Brain pericyte (primary cell): ENCODE results near the gene ABCC6.
"Not testable (repeated sequence)": the region's sequence is repeated elsewhere in the genome, so short reads cannot be mapped to it uniquely, and the experiment has no call there.

Source experiments
- DNase-seq: peaks from one replicate; pipeline ENCODE4 v3.0.0-alpha.2; 2012; ENCODE audit warnings: low read depth, low spot score

Gene ABCC6

GRCh38 chr16:16222850-16223661 lies at the start of gene ABCC6:
Gene ABCC6, minus strand, starts transcription at chr16:16223494. Its CDS starts 60 bp downstream, at chr16:16223434.
- DNase-seq = not testable (repeated sequence)

DNA sequence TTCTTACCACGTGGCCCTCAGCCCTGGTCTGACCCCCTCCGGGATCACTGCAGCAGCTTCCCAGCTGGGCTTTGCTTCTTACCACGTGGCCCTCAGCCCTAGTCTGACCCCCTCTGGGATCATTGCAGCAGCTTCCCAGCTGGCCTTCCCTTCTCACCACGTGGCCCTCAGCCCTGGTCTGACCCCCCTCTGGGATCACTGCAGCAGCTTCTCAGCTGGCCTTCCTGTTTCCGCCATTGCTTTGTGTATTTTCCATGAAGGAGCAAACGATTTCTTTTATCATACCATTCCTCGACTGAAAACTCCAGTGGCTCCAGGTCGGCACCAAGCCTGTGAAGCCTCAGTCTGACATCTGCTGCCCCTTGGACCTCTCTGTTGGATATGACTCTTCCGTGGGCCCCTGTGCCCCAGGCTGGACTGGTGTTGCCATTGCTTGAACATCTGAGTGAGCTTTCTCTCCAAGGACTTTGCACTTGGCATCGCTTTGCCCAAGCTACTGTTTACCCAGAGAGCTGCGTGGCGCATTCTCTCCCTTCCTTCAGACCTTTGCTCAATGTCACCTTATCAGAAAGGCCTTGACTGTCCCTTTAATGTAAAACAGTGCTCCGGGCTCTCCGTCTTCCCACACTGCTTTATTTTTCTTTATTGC lies 49.4 kb upstream of the ABCC6 start:
- DNase-seq = not testable (repeated sequence)

DNA sequence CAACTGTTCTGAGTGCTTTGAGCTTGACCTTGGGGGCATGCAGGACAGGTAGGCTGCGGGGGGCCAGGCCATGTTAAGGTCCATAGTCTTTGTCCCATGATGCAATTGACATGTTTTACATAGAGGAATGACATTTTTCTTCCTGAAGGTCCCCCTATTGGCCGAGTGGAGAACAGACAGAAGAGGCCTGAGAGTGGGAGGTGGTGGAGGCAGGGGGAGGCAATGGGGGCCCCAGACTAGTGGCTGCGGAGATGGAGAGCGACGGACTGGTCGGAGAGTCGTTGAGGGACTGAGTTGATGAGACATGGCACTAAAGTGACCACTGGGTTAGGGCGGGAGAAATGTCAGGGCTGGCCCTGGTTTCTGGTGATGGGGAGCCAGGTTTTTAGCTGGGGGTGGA lies 48.4 kb upstream of the ABCC6 start:
- DNase-seq = not testable (repeated sequence)

DNA sequence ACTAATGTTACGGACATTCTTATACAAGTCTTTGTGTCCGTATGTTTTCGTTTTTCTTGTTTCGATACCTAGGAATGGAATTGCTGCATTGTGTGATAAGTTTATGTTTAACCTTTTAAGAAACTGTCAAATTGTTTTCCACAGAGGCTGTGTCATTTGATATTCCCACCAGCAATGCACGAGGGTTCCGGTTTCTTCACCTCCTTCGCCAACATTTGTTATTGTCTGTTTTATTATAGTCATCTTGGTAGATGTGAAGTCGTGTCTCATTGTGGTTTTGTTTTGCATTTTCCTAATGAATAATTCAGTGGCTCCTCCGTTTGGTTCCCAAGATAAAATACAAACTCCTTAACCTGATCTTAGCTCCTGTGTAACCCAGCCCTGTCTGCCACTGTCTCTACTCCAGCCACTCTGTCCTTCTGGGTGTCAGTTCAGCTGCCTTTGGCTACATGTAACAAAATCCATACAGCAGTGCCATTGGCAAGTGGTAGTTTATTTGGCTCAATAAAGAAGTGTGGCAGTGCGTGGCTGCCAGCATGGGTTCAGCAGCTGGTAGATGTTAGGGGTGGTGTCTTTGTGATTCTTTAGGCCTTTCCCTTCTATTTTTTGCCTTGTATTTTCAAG lies 45.0 kb upstream of the ABCC6 start:
- not testable (repeated sequence) for DNase-seq

- DNase-seq = not testable (repeated sequence)
Observed at GRCh38 chr16:16267708-16268107, 44.4 kb upstream of the ABCC6 start.

DNA sequence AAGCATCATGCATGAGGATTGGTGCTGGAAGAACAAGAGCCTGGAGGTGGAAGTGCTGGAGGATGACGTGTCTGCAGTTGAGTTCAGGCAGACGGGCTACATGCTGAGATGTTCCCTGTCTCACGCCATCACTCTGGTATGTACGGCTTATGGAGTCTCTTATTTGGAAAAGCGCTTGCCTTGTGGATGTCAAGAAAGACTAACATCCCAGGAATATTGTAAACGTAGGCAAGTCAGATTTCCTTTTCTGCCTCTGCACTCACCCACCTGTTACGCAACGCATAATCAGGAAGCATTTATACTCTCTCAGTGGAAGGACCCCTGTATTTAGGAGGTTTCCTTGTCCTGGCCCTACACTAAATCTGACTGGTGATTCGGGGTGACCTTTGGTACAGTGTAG lies 41.8 kb upstream of the ABCC6 start:
- DNase-seq = not testable (repeated sequence)

DNA sequence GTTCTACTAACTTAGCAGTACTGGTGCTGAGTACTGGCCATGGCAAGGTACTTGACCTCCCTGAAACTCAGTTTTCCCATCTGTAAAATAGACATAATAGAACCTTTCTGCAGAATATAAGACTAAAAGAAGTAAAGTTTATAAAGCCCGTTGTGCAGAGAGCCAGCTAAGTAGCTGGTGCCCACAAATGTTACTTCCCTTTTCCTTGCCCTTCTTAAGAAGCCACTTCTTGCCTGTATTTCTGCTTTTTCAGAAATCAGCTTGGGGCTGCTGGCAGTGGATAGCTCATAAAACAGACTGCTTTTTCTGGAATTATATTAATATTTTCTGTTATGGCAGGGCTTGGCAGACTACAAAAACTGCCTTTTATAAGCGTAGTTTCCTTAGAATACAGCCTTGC lies 40.7 kb upstream of the ABCC6 start:
- DNase-seq = not testable (repeated sequence)

- DNase-seq = not testable (repeated sequence)
Observed at GRCh38 chr16:16262954-16263555, 39.8 kb upstream of the ABCC6 start.

DNA sequence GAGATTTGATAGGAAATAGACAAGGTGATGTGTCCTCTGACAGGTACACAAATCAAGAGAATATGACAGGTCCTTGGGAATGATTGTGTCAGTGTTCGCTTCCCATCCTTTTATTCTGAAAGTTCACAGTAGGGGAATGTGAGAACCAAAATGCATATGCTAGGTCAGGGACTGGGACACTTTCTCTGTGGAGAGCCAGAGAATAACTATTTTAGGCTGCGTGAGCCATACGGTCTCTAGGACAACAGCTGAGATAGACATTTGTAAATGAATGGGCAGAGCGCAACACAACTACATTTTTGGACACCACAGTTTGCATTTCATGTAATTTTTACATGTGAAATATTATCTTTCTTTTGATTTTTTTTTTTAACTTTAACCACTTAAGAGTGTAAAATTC lies 36.7 kb upstream of the ABCC6 start:
- not testable (repeated sequence) for DNase-seq

DNA sequence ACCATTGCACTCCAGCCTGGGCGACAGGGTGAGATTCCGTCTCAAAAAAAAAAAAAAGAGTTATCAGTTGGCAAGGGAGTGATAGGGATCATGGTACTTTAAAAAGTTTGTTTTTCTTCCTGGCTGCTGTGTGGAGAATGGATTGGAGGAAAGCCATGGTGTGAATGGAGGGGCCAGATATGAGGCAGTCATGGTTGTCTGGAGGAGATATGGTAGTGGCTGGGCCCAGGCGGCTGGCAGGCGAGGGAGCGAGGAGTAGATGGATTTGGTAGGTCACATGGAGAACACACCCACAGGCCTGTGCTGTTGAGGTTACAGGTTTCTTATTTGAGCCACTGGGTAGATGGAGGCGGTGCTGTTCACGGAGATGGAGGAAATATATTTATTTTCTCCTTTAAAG lies 35.5 kb upstream of the ABCC6 start:
- not testable (repeated sequence) for DNase-seq

DNA sequence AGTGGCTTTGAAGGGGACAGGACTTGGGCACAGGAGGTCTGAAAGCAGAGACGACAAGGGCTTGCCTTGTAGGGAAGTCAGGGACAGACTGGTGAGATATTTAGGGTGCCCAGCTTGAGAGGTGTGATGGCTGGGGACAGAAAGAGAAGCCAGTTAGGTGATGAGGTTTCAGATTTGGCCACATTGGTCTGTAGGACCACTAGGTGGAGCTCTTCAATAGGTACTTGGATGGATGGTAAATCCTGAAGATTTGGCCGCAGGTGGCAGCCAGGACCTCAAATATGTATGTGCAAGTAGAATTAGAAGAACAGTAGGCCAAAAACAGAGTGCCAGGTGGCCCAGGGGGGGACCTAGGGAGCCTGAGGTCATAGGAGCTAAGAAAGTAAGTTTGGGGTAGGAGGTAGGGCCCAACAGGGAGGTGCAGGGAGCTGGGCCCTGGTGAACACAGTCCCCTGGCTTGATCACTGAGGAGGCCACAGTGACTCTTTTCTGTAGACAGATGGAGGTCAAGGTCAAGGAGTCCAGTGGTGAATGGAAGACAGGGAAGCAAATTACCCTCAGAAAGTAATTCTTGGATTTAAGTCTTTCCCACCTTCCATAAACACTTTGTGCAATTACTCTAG lies 34.1 kb upstream of the ABCC6 start:
- DNase-seq = not testable (repeated sequence)

GRCh38 chr16:16252377-16252776 lies 29.1 kb upstream of the ABCC6 start:
- not testable (repeated sequence) for DNase-seq

DNA sequence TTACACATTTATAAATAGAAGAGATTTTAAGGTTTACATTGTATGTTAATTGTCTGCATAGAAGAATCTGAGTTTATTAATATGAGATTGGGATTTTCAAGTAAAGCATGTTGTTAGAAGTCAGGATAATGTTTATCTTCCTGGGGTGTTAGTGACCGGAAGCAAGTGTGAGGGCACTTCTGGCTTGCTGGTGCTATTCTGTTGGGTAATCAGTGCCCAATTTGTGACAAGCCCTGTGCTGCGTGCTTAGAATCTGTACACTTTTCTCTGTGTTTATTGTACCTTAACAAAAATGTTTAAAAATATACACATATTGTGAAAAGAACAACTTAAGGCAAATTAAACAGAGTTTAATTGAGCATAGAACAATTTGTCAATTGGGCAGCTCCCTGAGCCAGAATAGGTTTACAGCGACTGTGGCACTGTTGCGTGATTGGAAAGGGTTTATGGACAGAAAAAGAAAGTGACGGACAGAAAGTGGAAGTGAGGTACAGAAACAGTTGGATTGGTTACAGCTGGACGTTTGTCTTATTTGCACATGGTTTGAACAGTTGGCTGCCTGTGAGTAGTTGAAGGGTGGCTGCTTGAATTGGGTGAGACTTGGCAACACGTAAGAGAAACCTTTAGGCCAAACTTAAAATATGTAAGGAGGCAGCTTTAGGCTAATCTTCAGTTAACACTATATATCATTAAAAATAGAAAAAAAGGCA lies 26.5 kb upstream of the ABCC6 start:
- not testable (repeated sequence) for DNase-seq

- not testable (repeated sequence) for DNase-seq
Observed at GRCh38 chr16:16247439-16247838, 24.1 kb upstream of the ABCC6 start.

GRCh38 chr16:16246578-16247262 lies 23.4 kb upstream of the ABCC6 start:
- not testable (repeated sequence) for DNase-seq

DNA sequence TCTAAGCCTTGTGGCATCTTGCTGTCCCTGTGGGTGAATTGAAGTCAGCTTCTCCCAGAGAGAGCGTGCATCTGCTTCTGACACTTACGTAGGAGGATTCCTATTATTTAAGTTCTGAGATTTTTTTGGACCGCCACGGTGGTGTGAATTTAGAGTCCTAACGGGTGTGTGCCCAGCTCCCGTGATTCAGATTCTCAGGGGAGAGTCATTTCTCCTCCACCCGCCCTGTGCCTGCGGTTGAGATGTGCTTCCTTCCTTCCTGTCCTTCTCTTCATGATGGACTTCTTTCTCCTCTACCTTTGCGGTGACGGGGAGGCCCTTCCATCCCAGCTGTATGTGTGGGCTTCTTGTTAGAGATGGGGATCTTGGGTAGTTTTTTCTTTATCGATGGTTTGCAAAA lies 20.6 kb upstream of the ABCC6 start:
- DNase-seq = not testable (repeated sequence)

DNA sequence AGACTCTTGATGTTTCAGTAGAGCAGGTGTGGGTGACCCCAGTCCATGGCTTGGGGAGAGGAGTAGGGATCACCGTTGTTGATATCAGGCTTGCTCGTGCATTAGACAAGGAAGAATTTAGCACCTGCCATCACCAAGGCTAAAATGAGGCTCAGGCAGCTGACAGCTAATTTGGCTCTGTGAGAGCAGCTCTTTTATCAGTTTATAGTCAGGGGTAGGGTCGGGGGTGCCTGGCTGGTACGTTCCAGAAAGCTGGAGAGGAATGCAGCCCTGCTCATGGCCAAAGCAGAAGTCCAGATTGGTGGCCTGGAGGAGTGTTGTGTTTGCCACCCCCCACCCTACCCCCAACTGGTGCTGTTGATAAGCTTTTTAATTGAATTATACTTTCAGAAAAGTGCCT lies 17.4 kb upstream of the ABCC6 start:
- DNase-seq = not testable (repeated sequence)

DNA sequence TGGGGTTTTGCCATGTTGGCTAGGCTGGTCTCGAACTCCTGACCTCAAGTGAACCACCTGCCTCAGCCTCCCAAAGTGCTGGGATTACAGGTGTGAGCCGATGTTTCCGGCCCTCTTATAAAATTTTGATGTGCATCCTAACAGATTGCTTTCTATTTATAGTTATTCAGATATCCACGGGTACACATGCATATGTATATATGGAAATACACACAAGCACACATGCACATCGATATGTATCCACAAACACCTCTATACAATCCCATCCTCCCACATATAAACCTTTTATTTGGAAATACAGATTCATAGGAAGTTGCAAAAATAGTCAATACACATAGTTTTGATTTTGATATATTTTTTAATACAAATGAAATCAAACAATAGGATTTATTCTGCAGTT lies 14.4 kb upstream of the ABCC6 start:
- not testable (repeated sequence) for DNase-seq

DNA sequence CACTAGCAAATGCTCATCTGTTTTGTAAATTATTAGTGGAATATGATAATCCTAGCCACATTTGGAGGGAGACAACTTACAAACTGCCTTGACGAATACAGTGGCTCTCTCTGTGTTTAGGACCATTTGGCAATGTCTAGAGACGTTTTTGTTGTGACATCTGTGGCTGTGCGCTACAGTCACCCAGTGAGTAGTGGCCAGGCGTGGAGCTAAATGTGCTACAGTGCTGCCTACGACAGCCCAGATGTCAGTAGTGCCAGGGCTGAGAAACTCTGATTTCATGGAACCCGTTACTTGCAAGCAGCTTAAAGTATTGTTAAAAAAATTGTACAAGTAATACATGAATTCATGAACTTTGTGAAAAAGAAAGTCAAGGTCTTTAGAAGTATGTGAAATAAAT lies 13.8 kb upstream of the ABCC6 start:
- DNase-seq = not testable (repeated sequence)

- DNase-seq = not testable (repeated sequence)
Observed at GRCh38 chr16:16232692-16233061, 9.4 kb upstream of the ABCC6 start.
